ENCODE data around the gene INSRR. TPM values are rescaled to one million over a fixed set of nuclear protein-coding genes. Genes with fewer than 3 reads are reported as not detected.

The INSRR gene
- total RNA-seq, 1 experiment from 2014 or later, result not detected

DNA sequence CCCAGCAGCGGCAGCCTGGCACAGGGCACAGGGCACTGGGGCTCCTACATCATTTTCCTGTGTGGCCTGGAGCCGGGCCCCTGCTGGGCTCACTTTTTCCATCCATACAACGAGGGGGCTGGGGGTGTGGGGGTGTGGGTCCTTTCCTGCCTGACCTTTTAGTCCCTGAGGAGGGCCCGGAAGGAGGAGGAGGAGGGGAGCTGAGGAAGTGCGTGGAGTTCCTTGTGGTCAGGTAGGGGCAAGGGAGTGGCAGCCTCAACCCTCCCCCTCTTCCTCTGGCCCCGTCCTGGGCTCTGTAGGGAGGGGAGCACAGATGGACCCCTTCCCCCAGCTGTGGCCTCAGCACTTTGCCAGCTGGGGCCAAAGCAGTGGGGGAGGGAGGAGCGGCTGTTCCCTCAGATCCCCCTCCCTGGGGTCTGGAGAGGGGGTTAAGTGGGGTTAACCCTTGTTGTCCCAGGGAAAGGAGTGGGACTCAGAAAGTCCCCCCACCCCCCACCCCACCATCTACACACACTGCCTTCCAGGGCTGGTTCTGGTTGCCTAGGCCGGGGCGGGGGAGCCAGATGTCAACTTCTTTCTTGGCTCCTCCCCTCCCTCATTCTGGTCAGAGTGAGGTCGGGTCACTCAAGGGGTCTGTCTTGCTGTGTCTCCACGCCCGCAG, 7.5 kb upstream of the INSRR start:
- intact Hi-C loops (cut with micrococcal nuclease), result no loop called here
- no peaks in the 10 kb centered on the region for H3K36me3 Mint-ChIP-seq (ENCODE audit: insufficient read depth, unreplicated experiment)
- ChIA-PET POLR2A (interaction anchor here (0.7 kb wide), 1 partner anchor 14 kb away, joined by 3 read pairs; no protein-coding TSS in a partner anchor), CTCF (interaction anchor here (0.9 to 11.0 kb wide), 4 partner anchors 7 to 28 kb away, joined by 3 to 163 read pairs (median 21); partner anchors contain the start of genes INSRR, NTRK1 and PEAR1)
- no peak overlapping the region for H3K27ac Mint-ChIP-seq (ENCODE audit: low read depth, unreplicated experiment)
- TF ChIP-seq, protein P1, sequence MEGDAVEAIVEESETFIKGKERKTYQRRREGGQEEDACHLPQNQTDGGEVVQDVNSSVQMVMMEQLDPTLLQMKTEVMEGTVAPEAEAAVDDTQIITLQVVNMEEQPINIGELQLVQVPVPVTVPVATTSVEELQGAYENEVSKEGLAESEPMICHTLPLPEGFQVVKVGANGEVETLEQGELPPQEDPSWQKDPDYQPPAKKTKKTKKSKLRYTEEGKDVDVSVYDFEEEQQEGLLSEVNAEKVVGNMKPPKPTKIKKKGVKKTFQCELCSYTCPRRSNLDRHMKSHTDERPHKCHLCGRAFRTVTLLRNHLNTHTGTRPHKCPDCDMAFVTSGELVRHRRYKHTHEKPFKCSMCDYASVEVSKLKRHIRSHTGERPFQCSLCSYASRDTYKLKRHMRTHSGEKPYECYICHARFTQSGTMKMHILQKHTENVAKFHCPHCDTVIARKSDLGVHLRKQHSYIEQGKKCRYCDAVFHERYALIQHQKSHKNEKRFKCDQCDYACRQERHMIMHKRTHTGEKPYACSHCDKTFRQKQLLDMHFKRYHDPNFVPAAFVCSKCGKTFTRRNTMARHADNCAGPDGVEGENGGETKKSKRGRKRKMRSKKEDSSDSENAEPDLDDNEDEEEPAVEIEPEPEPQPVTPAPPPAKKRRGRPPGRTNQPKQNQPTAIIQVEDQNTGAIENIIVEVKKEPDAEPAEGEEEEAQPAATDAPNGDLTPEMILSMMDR (IDR thresholded peaks at IDR 0.05; ENCODE audit: unreplicated experiment), result no peak
- H3K4me3 Mint-ChIP-seq (ENCODE audit: unreplicated experiment), result no peak overlapping the region
- H3K4me1 Mint-ChIP-seq (ENCODE audit: insufficient read depth, unreplicated experiment), result peaks cover 23% of the 10 kb centered on the region
- no peaks in the 10 kb centered on the region for H3K9me3 Mint-ChIP-seq (ENCODE audit: unreplicated experiment)
- BruUV-seq (replicated peaks), result no TSS peak
- no peak for DNase-seq (ENCODE audit: unreplicated experiment)
- peaks cover 18% of the 10 kb centered on the region for H3K27me3 Mint-ChIP-seq (ENCODE audit: insufficient read depth, unreplicated experiment)

DNA sequence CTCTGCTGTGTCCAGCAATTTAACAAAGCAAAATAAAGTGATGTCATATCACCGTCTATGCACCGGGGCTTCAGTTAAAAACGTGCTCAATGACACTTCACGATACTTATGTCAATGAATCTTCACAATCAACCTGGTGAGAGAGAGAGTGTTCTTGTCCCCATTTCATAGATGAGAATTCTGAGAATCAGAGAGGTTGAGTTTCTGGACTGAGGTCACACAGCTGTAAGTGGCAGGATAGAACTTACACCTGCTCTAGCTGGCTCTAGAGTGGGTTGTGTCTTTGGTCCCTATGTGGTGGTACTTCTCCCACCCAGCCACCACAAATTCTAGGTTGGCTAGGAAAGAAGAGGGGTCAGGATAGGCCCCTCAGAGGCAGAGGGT, 6.9 kb upstream of the INSRR start:
- no peak overlapping the region for H3K4me3 Mint-ChIP-seq (ENCODE audit: unreplicated experiment)
- H3K27ac Mint-ChIP-seq (ENCODE audit: low read depth, unreplicated experiment), result no peak overlapping the region
- intact Hi-C loops (cut with micrococcal nuclease), result no loop called here
- H3K4me1 Mint-ChIP-seq (ENCODE audit: insufficient read depth, unreplicated experiment), result peaks cover 20% of the 10 kb centered on the region
- peaks cover 20% of the 10 kb centered on the region for H3K27me3 Mint-ChIP-seq (ENCODE audit: insufficient read depth, unreplicated experiment)
- ChIA-PET POLR2A (no interaction called here), CTCF (interaction anchor here (0.7 to 11.0 kb wide), 3 partner anchors 23 to 319 kb away, joined by 3 to 163 read pairs (median 4); partner anchors contain the start of gene PEAR1)
- H3K36me3 Mint-ChIP-seq (ENCODE audit: insufficient read depth, unreplicated experiment), result no peaks in the 10 kb centered on the region
- DNase-seq (ENCODE audit: unreplicated experiment), result no peak
- TF ChIP-seq, protein P1 (IDR thresholded peaks at IDR 0.05; ENCODE audit: unreplicated experiment), result no peak
- BruUV-seq (replicated peaks), result no TSS peak
- no peaks in the 10 kb centered on the region for H3K9me3 Mint-ChIP-seq (ENCODE audit: unreplicated experiment)

DNA sequence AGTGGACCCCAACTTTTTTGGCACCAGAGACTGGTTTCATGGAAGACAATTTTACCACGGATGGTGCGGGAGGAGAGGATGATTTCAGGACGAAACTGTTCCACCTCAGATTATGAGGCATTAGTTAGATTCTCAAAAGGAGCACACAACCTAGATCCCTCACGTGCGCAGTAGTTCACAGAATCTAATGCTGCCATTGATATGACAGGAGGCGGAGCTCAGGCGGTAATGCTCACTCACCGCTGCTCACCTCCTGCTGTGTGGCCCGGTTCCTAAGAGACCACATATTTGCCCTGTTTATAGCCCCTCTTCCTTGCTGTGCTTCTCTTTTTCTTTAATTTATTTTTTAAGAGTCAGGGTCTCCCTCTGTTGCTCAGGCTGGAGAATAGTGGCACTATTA, 6.3 kb upstream of the INSRR start:
- peaks cover 25% of the 10 kb centered on the region for H3K27me3 Mint-ChIP-seq (ENCODE audit: insufficient read depth, unreplicated experiment)
- BruUV-seq (replicated peaks), result no TSS peak
- no peaks in the 10 kb centered on the region for H3K36me3 Mint-ChIP-seq (ENCODE audit: insufficient read depth, unreplicated experiment)
- POLR2A ChIA-PET, result no interaction called here
- H3K9me3 Mint-ChIP-seq (ENCODE audit: unreplicated experiment), result no peaks in the 10 kb centered on the region
- TF ChIP-seq, protein P1 (IDR thresholded peaks at IDR 0.05; ENCODE audit: unreplicated experiment), result no peak
- intact Hi-C loops (cut with micrococcal nuclease), result no loop called here
- no peak for DNase-seq (ENCODE audit: unreplicated experiment)
- H3K27ac Mint-ChIP-seq (ENCODE audit: low read depth, unreplicated experiment), result no peak overlapping the region
- H3K4me1 Mint-ChIP-seq (ENCODE audit: insufficient read depth, unreplicated experiment), result peaks cover 17% of the 10 kb centered on the region
- H3K4me3 Mint-ChIP-seq (ENCODE audit: unreplicated experiment), result no peak overlapping the region
- CTCF ChIA-PET, result interaction anchor here (0.7 to 11.0 kb wide), 4 partner anchors 24 to 319 kb away, joined by 3 to 163 read pairs (median 8); partner anchors contain the start of gene PEAR1

DNA sequence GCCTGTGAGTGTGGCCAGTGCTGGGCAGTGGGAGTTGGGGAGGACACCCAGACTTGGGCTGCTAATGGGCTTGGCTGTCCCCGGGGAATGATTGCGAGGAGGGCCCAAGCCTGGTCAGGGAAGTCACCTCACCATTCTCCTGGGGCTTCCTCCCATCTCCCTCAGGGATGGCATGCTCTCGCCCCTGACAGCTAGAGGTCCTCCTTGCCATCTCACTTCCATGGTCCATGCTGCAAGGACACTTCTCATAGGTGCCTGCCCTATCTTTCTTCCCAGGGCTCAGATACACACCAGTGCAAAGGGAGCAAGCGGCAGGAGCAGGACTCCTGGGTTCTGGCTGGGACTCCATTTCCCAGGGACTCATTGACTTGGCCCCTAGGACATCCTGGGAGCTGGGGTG, 5.9 kb upstream of the INSRR start:
- Mint-ChIP-seq H3K36me3 (ENCODE audit: insufficient read depth, unreplicated experiment) (no peaks in the 10 kb centered on the region), H3K9me3 (ENCODE audit: unreplicated experiment) (no peaks in the 10 kb centered on the region), H3K27ac (ENCODE audit: low read depth, unreplicated experiment) (no peak overlapping the region), H3K4me1 (ENCODE audit: insufficient read depth, unreplicated experiment) (peaks cover 17% of the 10 kb centered on the region), H3K4me3 (ENCODE audit: unreplicated experiment) (no peak overlapping the region), H3K27me3 (ENCODE audit: insufficient read depth, unreplicated experiment) (peaks cover 30% of the 10 kb centered on the region)
- intact Hi-C loops (cut with micrococcal nuclease), result no loop called here
- TF ChIP-seq, protein P1 (IDR thresholded peaks at IDR 0.05; ENCODE audit: unreplicated experiment), result no peak
- ChIA-PET POLR2A (no interaction called here), CTCF (interaction anchor here (0.7 to 18.7 kb wide), 4 partner anchors 24 to 69 kb away, joined by 3 to 353 read pairs (median 87); partner anchors contain the start of gene PEAR1)
- no TSS peak for BruUV-seq (replicated peaks)
- DNase-seq (ENCODE audit: unreplicated experiment), result no peak
